A673 (cell line): ENCODE results near the gene PGAP6. TPM values are rescaled to one million over a fixed set of nuclear protein-coding genes. Genes with fewer than 3 reads are reported as not detected.
A peak's percentile ranks its signal among the peaks of the same experiment; 100 is the strongest.
"Not testable (repeated sequence)": the region's sequence is repeated elsewhere in the genome, so short reads cannot be mapped to it uniquely, and the experiment has no call there.

Experiments
- BruUV-seq: library from RNA; stranded (reverse); fragments of 400-500 nt; replicated peaks from 2 replicates; lab custom pipeline; 2021; lab: Mats Ljungman, UMichigan
- CTCF ChIA-PET: fragments of 300-600 bp; sonication (Branson Sonifier 250); formaldehyde crosslinking; loops from one replicate; lab custom pipeline; 2022; ENCODE audit warnings: antibody characterized with exemption; lab: Charles Lee
- POLR2A ChIA-PET: fragments of 300-600 bp; sonication (Branson Sonifier 250); formaldehyde crosslinking; loops from one replicate; lab custom pipeline; 2022; ENCODE audit warnings: antibody characterized with exemption; ENCODE audit not compliant: low non-redundant PET; lab: Charles Lee
- DNase-seq: peaks from one replicate; pipeline ENCODE4 v3.0.0-alpha.2; 2015; ENCODE audit warnings: low spot score
- H3K27ac ChIP-seq: fragments of 200-600 bp; sonication (generic); 2 replicates; pipeline ENCODE4 v1.5.1; 2016; ENCODE audit warnings: mixed run types, low read depth, mild to moderate bottlenecking, mixed read lengths, antibody characterized with exemption, low read length; ENCODE audit not compliant: poor library complexity, severe bottlenecking
- H3K27me3 ChIP-seq: fragments of 200-600 bp; sonication (generic); replicated peaks from 2 replicates; pipeline ENCODE4 v1.6.1; 2017; ENCODE audit warnings: mixed run types, low read depth, mild to moderate bottlenecking, mixed read lengths, antibody characterized with exemption, low read length; ENCODE audit not compliant: insufficient read depth, poor library complexity
- H3K36me3 ChIP-seq: fragments of 200-600 bp; sonication (generic); 2 replicates; pipeline ENCODE4 v1.6.1; 2016; ENCODE audit warnings: mixed run types, mild to moderate bottlenecking, mixed read lengths, antibody characterized with exemption, low read length; ENCODE audit not compliant: insufficient read depth, poor library complexity, severe bottlenecking
- H3K4me1 ChIP-seq: fragments of 200-600 bp; sonication (generic); 2 replicates; pipeline ENCODE4 v1.6.1; 2017; ENCODE audit warnings: mixed run types, mild to moderate bottlenecking, mixed read lengths, antibody characterized with exemption, low read length; ENCODE audit not compliant: insufficient read depth, poor library complexity, severe bottlenecking
- H3K4me3 ChIP-seq: fragments of 200-600 bp; sonication (generic); 2 replicates; pipeline ENCODE4 v1.5.1; 2016; ENCODE audit warnings: low read depth, mixed run types, mild to moderate bottlenecking, mixed read lengths, low read length; ENCODE audit not compliant: poor library complexity, severe bottlenecking
- H3K9me3 ChIP-seq: fragments of 200-600 bp; sonication (generic); 2 replicates; pipeline ENCODE4 v1.6.1; 2016; ENCODE audit warnings: mixed run types, low read depth, mild to moderate bottlenecking, mixed read lengths, antibody characterized with exemption, low read length; ENCODE audit not compliant: poor library complexity, severe bottlenecking
- EZH2 ChIP-seq: fragments of 200-600 bp; sonication (generic); IDR thresholded peaks from 2 replicates; pipeline ENCODE4 v1.6.1; 2017; ENCODE audit warnings: borderline replicate concordance, low read depth, mild to moderate bottlenecking, mixed read lengths, antibody characterized with exemption, low read length; ENCODE audit not compliant: poor library complexity, severe bottlenecking
- intact Hi-C: fragments of 100-400 bp; cut with micrococcal nuclease; formaldehyde crosslinking; loops from one replicate; pipeline ENCODE4 v1.10.0; 2022; ENCODE audit not compliant: unreplicated experiment
- total RNA-seq: library from RNA; stranded (reverse); gene quantifications from 2 replicates; pipeline ENCODE4 v1.2.3, GENCODE V29; 2021
- TF ChIP-seq, protein P1 (sequence below): fragments of 300-800, 200-600 bp; sonication (generic); conservative IDR thresholded peaks from 2 replicates; pipeline ENCODE4 v1.5.1; 2017; ENCODE audit warnings: low read depth, mild to moderate bottlenecking, antibody characterized with exemption, low read length, moderate library complexity, mixed read lengths

The PGAP6 gene
- total RNA-seq, 1 experiment from 2014 or later: 38.7 TPM

DNA sequence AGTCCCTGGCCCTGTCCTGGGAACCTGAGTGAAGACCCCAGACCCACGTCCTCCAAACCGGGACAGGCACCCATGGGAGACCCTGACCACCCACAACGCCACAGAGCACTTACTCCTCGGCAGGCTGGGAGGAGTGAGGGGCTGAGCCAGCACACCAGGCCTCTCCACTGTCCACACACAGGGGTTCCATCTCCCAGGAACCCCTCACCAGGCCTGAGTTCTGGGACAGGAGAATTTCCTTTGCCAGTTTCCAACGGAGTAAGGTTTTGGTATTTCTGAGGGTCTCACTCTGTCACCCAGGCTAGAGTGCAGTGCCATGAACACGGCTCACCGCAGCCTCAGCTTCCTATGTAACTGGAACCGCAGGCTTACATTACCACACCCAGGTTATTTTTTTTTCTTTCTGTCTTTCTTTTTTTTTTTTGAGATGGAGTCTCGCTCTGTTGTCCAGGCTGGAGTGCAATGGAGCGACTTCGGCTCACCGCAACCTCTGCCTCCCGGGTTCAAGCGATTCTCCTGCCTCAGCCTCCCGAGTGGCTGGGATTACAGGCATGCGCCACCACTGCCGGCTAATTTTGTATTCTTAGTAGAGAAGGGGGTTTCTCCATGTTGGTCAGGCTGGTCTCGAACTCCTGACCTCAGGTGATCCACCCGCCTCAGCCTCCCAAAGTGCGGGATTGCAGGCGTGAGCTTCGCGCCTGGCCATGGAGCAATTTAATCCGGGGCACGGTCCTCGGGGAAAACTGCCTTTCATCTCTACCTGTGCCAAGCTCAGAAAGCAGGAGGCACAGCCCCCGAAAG, 1.6 kb downstream of the PGAP6 start:
- H3K27ac ChIP-seq: no peak overlapping the region
- intact Hi-C loops: no loop called here
- H3K4me1 ChIP-seq: no peaks in the 10 kb centered on the region
- peaks cover 8% of the 10 kb centered on the region for H3K36me3 ChIP-seq
- no peaks in the 10 kb centered on the region for H3K27me3 ChIP-seq
- DNase-seq: no peak
- no TSS peak for BruUV-seq
- peak overlapping the region; percentile 93 for H3K4me3 ChIP-seq
- no peak for TF ChIP-seq EZH2
- TF ChIP-seq, protein P1, sequence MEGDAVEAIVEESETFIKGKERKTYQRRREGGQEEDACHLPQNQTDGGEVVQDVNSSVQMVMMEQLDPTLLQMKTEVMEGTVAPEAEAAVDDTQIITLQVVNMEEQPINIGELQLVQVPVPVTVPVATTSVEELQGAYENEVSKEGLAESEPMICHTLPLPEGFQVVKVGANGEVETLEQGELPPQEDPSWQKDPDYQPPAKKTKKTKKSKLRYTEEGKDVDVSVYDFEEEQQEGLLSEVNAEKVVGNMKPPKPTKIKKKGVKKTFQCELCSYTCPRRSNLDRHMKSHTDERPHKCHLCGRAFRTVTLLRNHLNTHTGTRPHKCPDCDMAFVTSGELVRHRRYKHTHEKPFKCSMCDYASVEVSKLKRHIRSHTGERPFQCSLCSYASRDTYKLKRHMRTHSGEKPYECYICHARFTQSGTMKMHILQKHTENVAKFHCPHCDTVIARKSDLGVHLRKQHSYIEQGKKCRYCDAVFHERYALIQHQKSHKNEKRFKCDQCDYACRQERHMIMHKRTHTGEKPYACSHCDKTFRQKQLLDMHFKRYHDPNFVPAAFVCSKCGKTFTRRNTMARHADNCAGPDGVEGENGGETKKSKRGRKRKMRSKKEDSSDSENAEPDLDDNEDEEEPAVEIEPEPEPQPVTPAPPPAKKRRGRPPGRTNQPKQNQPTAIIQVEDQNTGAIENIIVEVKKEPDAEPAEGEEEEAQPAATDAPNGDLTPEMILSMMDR: no peak
- ChIA-PET CTCF (no interaction called here), POLR2A (no interaction called here)
- no peaks in the 10 kb centered on the region for H3K9me3 ChIP-seq

DNA sequence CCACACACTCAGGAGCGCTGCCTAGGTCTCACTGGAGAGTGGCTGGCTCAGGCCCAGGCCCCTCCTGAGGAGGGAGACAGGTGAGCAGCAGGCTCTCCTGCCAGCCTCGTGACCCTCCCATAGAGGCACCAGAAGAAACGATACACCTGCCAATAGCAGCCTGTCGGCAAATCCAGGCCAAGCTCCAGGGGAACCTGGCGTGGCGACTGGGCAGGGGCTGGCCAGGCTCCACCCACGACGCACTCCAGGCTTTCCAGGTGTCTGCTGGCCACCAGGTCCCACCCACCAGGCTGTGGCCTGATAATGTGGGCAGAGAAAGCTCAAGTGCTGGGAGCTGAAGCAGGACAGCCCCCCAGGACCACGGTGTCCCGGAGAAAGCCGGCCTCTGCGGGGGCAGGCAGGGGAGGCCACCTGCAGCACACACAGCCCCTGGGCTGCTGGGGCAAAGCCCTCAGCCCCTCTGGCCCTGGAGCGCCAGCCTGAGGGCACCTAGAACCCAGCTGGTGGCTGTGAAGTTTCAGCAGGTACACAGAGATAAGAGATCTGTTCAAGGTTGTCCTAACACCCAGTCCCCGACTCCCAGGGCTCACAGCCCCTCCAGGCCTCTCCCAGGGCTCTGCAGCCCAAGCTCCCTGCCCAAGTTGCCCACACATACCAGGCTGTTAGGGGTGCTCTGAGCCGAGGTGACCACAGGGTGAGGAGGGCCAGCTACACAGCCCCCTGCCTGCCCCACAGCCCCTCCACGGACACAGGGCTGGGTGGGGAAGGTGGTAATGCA, 2.4 kb downstream of the PGAP6 start:
- Histone ChIP-seq H3K9me3 (no peaks in the 10 kb centered on the region), H3K4me3 (no peak overlapping the region), H3K27ac (no peak overlapping the region), H3K27me3 (no peaks in the 10 kb centered on the region), H3K36me3 (peaks cover 8% of the 10 kb centered on the region), H3K4me1 (no peaks in the 10 kb centered on the region)
- no peak for TF ChIP-seq EZH2
- TF ChIP-seq, protein P1: no peak
- DNase-seq: no peak
- ChIA-PET CTCF (no interaction called here), POLR2A (no interaction called here)
- intact Hi-C loops: no loop called here
- no TSS peak for BruUV-seq

DNA sequence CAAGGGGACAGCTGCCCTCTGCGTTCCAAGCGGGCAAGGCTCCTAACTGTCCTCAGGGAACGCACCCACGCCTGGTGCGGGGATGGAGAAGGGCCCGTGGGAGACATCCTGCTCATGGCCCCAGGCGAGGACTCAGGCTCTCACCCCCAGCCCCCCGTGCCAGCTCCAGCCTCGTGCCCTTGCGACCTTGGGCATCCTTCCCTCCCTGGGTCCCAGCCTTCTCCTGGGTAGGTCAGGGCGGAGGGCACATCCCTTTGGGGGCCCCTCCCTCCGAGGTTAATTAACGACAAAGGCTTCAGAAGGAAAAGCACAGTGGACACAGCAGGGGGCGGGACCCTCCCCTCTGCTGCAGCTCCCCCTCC, 3.0 kb downstream of the PGAP6 start:
- H3K9me3 ChIP-seq: no peaks in the 10 kb centered on the region
- H3K27me3 ChIP-seq: no peaks in the 10 kb centered on the region
- TF ChIP-seq, protein P1: no peak
- TF ChIP-seq EZH2: no peak
- ChIA-PET CTCF (no interaction called here), POLR2A (no interaction called here)
- intact Hi-C loops: no loop called here
- BruUV-seq: no TSS peak
- no peak overlapping the region for H3K4me3 ChIP-seq
- no peak overlapping the region for H3K27ac ChIP-seq
- no peak for DNase-seq
- no peaks in the 10 kb centered on the region for H3K4me1 ChIP-seq
- H3K36me3 ChIP-seq: peaks cover 8% of the 10 kb centered on the region

DNA sequence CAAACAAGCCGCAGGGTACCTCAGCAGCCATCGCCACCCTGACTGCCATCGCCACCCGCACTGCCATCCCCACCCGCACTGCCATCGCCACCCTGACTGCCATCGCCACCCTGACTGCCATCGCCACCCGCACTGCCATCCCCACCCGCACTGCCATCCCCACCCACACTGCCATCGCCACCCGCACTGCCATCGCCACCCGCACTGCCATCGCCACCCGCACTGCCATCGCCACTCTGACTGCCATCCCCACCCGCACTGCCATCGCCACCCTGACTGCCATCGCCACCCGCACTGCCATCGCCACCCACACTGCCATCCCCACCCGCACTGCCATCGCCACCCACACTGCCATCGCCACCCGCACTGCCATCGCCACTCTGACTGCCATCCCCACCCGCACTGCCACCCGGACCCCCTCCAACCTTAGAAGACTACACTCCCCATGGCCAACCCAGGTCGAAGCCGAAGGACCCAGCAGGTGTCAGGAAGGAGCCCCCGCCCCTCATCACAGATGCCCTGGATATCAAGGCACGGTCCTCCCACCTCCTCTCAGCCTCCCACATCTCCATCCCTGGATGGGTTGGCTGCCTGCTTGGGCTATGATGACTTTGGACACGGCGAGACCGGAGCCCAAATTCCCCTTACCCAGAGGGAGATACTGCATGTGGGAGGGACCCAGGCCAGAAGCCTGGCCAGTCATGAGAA, 3.5 kb downstream of the PGAP6 start:
- POLR2A ChIA-PET, intact Hi-C loops, H3K4me3 ChIP-seq, H3K27me3 ChIP-seq, H3K4me1 ChIP-seq, CTCF ChIA-PET, H3K9me3 ChIP-seq, H3K27ac ChIP-seq, H3K36me3 ChIP-seq, DNase-seq, BruUV-seq: not testable (repeated sequence)
